ENCODE results near the gene ZNF697. TPM values are rescaled to one million over a fixed set of nuclear protein-coding genes. Genes with fewer than 3 reads are reported as not detected.
A peak's percentile ranks its signal among the peaks of the same experiment; 100 is the strongest.

ZNF697 gene
- polyA plus RNA-seq, 1 donor (not counting 4 experiments of a cell fraction or from before 2014, with no cell fraction given): 4.7 TPM

DNA sequence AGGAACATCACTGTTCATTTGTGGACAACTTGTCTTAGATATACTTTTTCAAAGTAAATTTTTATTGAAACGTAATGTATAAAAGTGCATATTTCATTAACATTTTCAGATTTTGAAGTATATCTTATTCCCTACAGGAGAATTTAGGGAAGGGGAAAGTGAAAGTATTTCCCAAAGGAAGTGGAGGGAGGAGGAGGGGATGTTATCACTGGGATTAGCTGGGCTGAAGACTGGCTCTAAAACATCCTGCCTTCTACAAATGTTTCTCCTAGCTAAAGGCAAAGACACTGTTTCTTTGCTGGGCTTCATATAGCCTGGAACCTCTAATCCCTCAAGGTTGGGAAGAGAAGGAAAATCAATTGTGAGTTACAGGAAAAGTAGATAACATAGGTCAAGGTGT, 7.1 kb upstream of the ZNF697 start:
- no peak overlapping the region for H3K27ac ChIP-seq (ENCODE audit: control insufficient read depth, insufficient read depth, low read length)
- peaks cover 18% of the 10 kb centered on the region for H3K4me1 ChIP-seq (ENCODE audit: control insufficient read depth, extremely low read depth, insufficient read depth, low read length)
- TF ChIP-seq EZH2 (IDR thresholded peaks at IDR 0.05; ENCODE audit: low read length): no peak
- TF ChIP-seq, protein P1, sequence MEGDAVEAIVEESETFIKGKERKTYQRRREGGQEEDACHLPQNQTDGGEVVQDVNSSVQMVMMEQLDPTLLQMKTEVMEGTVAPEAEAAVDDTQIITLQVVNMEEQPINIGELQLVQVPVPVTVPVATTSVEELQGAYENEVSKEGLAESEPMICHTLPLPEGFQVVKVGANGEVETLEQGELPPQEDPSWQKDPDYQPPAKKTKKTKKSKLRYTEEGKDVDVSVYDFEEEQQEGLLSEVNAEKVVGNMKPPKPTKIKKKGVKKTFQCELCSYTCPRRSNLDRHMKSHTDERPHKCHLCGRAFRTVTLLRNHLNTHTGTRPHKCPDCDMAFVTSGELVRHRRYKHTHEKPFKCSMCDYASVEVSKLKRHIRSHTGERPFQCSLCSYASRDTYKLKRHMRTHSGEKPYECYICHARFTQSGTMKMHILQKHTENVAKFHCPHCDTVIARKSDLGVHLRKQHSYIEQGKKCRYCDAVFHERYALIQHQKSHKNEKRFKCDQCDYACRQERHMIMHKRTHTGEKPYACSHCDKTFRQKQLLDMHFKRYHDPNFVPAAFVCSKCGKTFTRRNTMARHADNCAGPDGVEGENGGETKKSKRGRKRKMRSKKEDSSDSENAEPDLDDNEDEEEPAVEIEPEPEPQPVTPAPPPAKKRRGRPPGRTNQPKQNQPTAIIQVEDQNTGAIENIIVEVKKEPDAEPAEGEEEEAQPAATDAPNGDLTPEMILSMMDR (optimal IDR thresholded peaks at IDR 0.05 in 1 of 3, IDR thresholded peaks at IDR 0.05 in 1 of 3, conservative IDR thresholded peaks at IDR 0.05 in 1 of 3; ENCODE audit: extremely low read depth in 1 of 3, insufficient read depth in 2 of 3, low read length in 3 of 3): no peak
- DNase-seq (ENCODE audit: low read depth, low spot score) (no peak), FAIRE-seq (no peak)
- no peak overlapping the region for H3K9ac ChIP-seq (ENCODE audit: control insufficient read depth, extremely low read depth, insufficient read depth, low read length)
- no peaks in the 10 kb centered on the region for H3K27me3 ChIP-seq (ENCODE audit: control insufficient read depth, extremely low read depth, insufficient read depth, low read length)
- H3K4me3 ChIP-seq (ENCODE audit: control insufficient read depth in 2 of 3, extremely low read depth in 1 of 3, insufficient read depth in 2 of 3, low read depth in 1 of 3, low read length in 3 of 3): no peak overlapping the region
- dilution Hi-C loops (cut with MboI; ENCODE audit: extremely low pct_ligation_motif_present, low sequenced_read_pairs): no loop called here
- H4K20me1 ChIP-seq (ENCODE audit: control insufficient read depth, extremely low read depth, insufficient read depth, low read length): no peaks in the 10 kb centered on the region
- peak overlapping the region; percentile 65 for H2AFZ ChIP-seq (ENCODE audit: control insufficient read depth, low read length)
- no peak overlapping the region for H3K4me2 ChIP-seq (ENCODE audit: control insufficient read depth, extremely low read depth, insufficient read depth, low read depth, low read length)
- no peaks in the 10 kb centered on the region for H3K9me3 ChIP-seq (ENCODE audit: control insufficient read depth, low read depth, low read length)
- H3K9me1 ChIP-seq (ENCODE audit: control insufficient read depth, extremely low read depth, insufficient read depth, low read length): no peaks in the 10 kb centered on the region
- no peaks in the 10 kb centered on the region for H3K79me2 ChIP-seq (ENCODE audit: control insufficient read depth, insufficient read depth, low read length)
- H3K36me3 ChIP-seq (ENCODE audit: control insufficient read depth in 2 of 2, extremely low read depth in 1 of 2, insufficient read depth in 2 of 2, low read length in 2 of 2): no peaks in the 10 kb centered on the region

DNA sequence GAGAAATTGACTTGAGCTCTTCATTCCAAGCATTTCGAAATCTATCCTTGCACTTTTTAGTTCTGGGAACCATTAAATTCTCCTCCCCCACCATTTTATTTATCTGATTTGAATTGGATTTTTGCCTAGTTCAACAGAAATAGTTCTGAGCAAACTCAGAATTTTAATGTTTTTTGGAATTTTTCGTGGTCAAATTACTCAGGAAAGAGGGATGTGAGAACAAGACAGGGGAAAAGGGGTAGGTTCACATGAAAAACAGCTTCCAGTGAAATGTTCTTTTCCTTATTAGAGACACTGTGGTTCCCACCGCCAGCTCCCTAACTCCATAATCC, 5.7 kb upstream of the ZNF697 start:
- FAIRE-seq (no peak), DNase-seq (ENCODE audit: low read depth, low spot score) (no peak)
- Histone ChIP-seq H3K9me1 (ENCODE audit: control insufficient read depth, extremely low read depth, insufficient read depth, low read length) (no peaks in the 10 kb centered on the region), H3K9me3 (ENCODE audit: control insufficient read depth, low read depth, low read length) (no peaks in the 10 kb centered on the region), H3K27ac (ENCODE audit: control insufficient read depth, insufficient read depth, low read length) (no peak overlapping the region), H4K20me1 (ENCODE audit: control insufficient read depth, extremely low read depth, insufficient read depth, low read length) (no peaks in the 10 kb centered on the region), H3K27me3 (ENCODE audit: control insufficient read depth, extremely low read depth, insufficient read depth, low read length) (no peaks in the 10 kb centered on the region), H3K4me1 (ENCODE audit: control insufficient read depth, extremely low read depth, insufficient read depth, low read length) (peaks cover 18% of the 10 kb centered on the region), H2AFZ (ENCODE audit: control insufficient read depth, low read length) (no peak overlapping the region), H3K4me3 (ENCODE audit: control insufficient read depth in 2 of 3, extremely low read depth in 1 of 3, insufficient read depth in 2 of 3, low read depth in 1 of 3, low read length in 3 of 3) (no peak overlapping the region), H3K9ac (ENCODE audit: control insufficient read depth, extremely low read depth, insufficient read depth, low read length) (no peak overlapping the region), H3K79me2 (ENCODE audit: control insufficient read depth, insufficient read depth, low read length) (no peaks in the 10 kb centered on the region), H3K4me2 (ENCODE audit: control insufficient read depth, extremely low read depth, insufficient read depth, low read depth, low read length) (no peak overlapping the region), H3K36me3 (ENCODE audit: control insufficient read depth in 2 of 2, extremely low read depth in 1 of 2, insufficient read depth in 2 of 2, low read length in 2 of 2) (no peaks in the 10 kb centered on the region)
- dilution Hi-C loops (cut with MboI; ENCODE audit: extremely low pct_ligation_motif_present, low sequenced_read_pairs): no loop called here
- TF ChIP-seq, protein P1 (optimal IDR thresholded peaks at IDR 0.05 in 1 of 3, IDR thresholded peaks at IDR 0.05 in 1 of 3, conservative IDR thresholded peaks at IDR 0.05 in 1 of 3; ENCODE audit: extremely low read depth in 1 of 3, insufficient read depth in 2 of 3, low read length in 3 of 3): no peak
- no peak for TF ChIP-seq EZH2 (IDR thresholded peaks at IDR 0.05; ENCODE audit: low read length)

Data from keratinocyte (primary cell).